Kidney (tissue), 14 donors: ENCODE results near the gene TACC2. TPM values are rescaled to one million over a fixed set of nuclear protein-coding genes. Genes with fewer than 3 reads are reported as not detected.
A peak's percentile ranks its signal among the peaks of the same experiment; 100 is the strongest.

Experiments used
- DNase-seq, 5 donors: peaks; one replicate each; pipeline ENCODE4 v3.0.0-alpha.2; 2013 to 2020
- FAIRE-seq: peaks from 2 replicates; lab custom pipeline; 2012; peaks lifted over from hg19 to GRCh38; lab: Jason Lieb, UNC
- H3K27ac ChIP-seq, 2 donors: one replicate each; pipeline ENCODE4 v1.7.0; 2013; ENCODE audit warnings: low read depth in 2 of 2, low read length in 2 of 2, inconsistent platforms in 1 of 2
- H3K27me3 ChIP-seq: one replicate; pipeline ENCODE4 v1.7.1; 2013; ENCODE audit warnings: low read length, inconsistent platforms; ENCODE audit not compliant: control insufficient read depth, insufficient read depth
- H3K36me3 ChIP-seq, 3 donors: one replicate each; pipeline versions ENCODE4 v1.7.0 to v1.7.1; 2013; ENCODE audit warnings: low read length in 3 of 3, control low read depth in 1 of 3, inconsistent platforms in 1 of 3; ENCODE audit not compliant: insufficient read depth in 3 of 3, control insufficient read depth in 2 of 3
- H3K4me1 ChIP-seq, 3 donors: one replicate each; pipeline versions ENCODE4 v1.7.0 to v1.7.1; 2013; ENCODE audit warnings: low read length in 3 of 3, inconsistent platforms in 1 of 3, low read depth in 1 of 3; ENCODE audit not compliant: control insufficient read depth in 2 of 3, insufficient read depth in 2 of 3
- H3K4me3 ChIP-seq, 3 donors: one replicate each; pipeline versions ENCODE4 v1.7.0 to v1.8.1; 2013; ENCODE audit warnings: low read length in 3 of 3, control low read depth in 1 of 3, inconsistent platforms in 1 of 3
- H3K9ac ChIP-seq, 3 donors: one replicate each; pipeline versions ENCODE4 v1.7.0 to v1.7.1; 2013; ENCODE audit warnings: low read length in 3 of 3, control low read depth in 1 of 3, inconsistent platforms in 1 of 3
- H3K9me3 ChIP-seq, 3 donors: one replicate each; pipeline versions ENCODE4 v1.7.0 to v1.7.1; 2013; ENCODE audit warnings: low read length in 3 of 3, control low read depth in 1 of 3, inconsistent platforms in 1 of 3; ENCODE audit not compliant: control insufficient read depth in 2 of 3, insufficient read depth in 1 of 3
- CTCF ChIP-seq: IDR thresholded peaks from 3 replicates; pipeline ENCODE4 v1.5.1; 2012; ENCODE audit warnings: mild to moderate bottlenecking, moderate library complexity, borderline replicate concordance; ENCODE audit not compliant: insufficient read depth; ENCODE audit errors: extremely low read depth
- intact Hi-C: fragments of 100-400 bp; cut with DNase I; formaldehyde crosslinking; loops from one replicate; pipeline ENCODE4 v1.11.1; 2022
- polyA plus RNA-seq: library from polyadenylated mRNA; stranded (reverse); fragments of 350-450 nt; fragmentation: Illumina TruSeq; extraction: RNeasy Lipid Tissue Mini Kit (QIAGEN cat#74804); gene quantifications from one replicate; pipeline ENCODE4 v1.2.3, GENCODE V29; 2014; ENCODE audit warnings: low read depth, low replicate concordance; ENCODE audit not compliant: insufficient read depth
- total RNA-seq: library from RNA; stranded (reverse); fragmentation: NEBNext Ultra II Directional; extraction: Animal tissue kit (Norgen Biotek cat#: 25700); gene quantifications from one replicate; pipeline ENCODE4 v1.2.1, GENCODE V29; 2021
- donor health status: control.
- donor health status: control.
- donor health status: control.
- donor health status: control.
- donor health status: control.
- donor health status: DM: yes; HTN: yes; CAD: no.
- donor health status: Normal renal cell carcinoma (clear cell type).

TACC2 gene
- total and polyA plus RNA-seq, 2 donors from 2014 or later, result 36.4 to 81.0 TPM

GRCh38 chr10:121947343-121948330, 41.3 kb upstream of the TACC2 start:
- Histone ChIP-seq H3K27ac (no peak overlapping the region), H3K4me1 (no peaks in the 10 kb centered on the region), H3K36me3 (no peaks in the 10 kb centered on the region), H3K4me3 (no peak overlapping the region), H3K27me3 (no peaks in the 10 kb centered on the region), H3K9ac (no peak overlapping the region), H3K9me3 (no peaks in the 10 kb centered on the region)
- intact Hi-C loops, result no loop called here
- no peak for TF ChIP-seq CTCF
- FAIRE-seq (no peak), DNase-seq (no peak)

GRCh38 chr10:121949049-121949448, 39.9 kb upstream of the TACC2 start:
- H3K27me3 ChIP-seq, result no peaks in the 10 kb centered on the region
- intact Hi-C loops, result no loop called here
- H3K4me3 ChIP-seq, result no peak overlapping the region
- DNase-seq (no peak), FAIRE-seq (no peak)
- no peak overlapping the region for H3K9ac ChIP-seq
- H3K36me3 ChIP-seq, result no peaks in the 10 kb centered on the region
- no peak for TF ChIP-seq CTCF
- H3K27ac ChIP-seq, result no peak overlapping the region
- H3K4me1 ChIP-seq, result no peaks in the 10 kb centered on the region
- H3K9me3 ChIP-seq, result no peaks in the 10 kb centered on the region

- DNase-seq (peak in 1 of 5 donors; percentile 58), FAIRE-seq (no peak)
- Histone ChIP-seq H3K27ac (no peak overlapping the region), H3K4me3 (no peak overlapping the region), H3K27me3 (no peaks in the 10 kb centered on the region), H3K9ac (no peak overlapping the region), H3K4me1 (no peaks in the 10 kb centered on the region), H3K9me3 (no peaks in the 10 kb centered on the region), H3K36me3 (no peaks in the 10 kb centered on the region)
- no peak for TF ChIP-seq CTCF
- intact Hi-C loops, result no loop called here
These were observed 39.5 kb upstream of the TACC2 start for GRCh38 chr10:121949451-121949850.
